Measurements from ENCODE around the gene ALDH2.

The ALDH2 gene

DNA sequence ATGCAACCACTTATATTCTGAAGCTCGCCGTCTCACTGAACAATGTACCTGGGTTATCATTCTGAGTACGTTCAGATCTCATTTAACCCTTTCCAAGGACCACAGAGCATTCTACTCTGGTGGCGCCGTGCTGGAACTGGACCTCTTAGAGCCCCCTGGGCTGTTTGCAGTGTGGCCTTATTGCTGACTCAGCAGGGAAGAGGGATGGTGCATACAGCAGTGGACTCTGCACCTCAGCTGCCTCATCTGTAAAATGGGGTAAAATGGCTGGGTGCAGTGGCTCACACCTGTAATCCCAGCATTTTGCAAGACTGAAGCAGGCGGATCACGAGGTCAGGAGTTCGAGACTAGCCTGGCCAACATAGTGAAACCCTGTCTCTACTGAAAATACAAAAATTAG lies 2.9 kb downstream of the ALDH2 start:
- DNase-seq (ENCODE audit: insufficient read length, low spot score) (no peak), FAIRE-seq (no peak)
- TF ChIP-seq POU2F2 (IDR thresholded peaks at IDR 0.05; ENCODE audit: low read depth, low read length) (no peak), POLR2A (IDR thresholded peaks at IDR 0.05; ENCODE audit: low read depth, low read length) (no peak), TAF1 (IDR thresholded peaks at IDR 0.05; ENCODE audit: low read depth, low read length) (no peak), POLR2AphosphoS5 (IDR thresholded peaks at IDR 0.05; ENCODE audit: low read depth, low read length) (no peak), SPI1 (IDR thresholded peaks at IDR 0.05; ENCODE audit: low read depth, low read length) (no peak), PAX5 (IDR thresholded peaks at IDR 0.05; ENCODE audit: insufficient read depth, low read length, severe bottlenecking) (no peak)

DNA sequence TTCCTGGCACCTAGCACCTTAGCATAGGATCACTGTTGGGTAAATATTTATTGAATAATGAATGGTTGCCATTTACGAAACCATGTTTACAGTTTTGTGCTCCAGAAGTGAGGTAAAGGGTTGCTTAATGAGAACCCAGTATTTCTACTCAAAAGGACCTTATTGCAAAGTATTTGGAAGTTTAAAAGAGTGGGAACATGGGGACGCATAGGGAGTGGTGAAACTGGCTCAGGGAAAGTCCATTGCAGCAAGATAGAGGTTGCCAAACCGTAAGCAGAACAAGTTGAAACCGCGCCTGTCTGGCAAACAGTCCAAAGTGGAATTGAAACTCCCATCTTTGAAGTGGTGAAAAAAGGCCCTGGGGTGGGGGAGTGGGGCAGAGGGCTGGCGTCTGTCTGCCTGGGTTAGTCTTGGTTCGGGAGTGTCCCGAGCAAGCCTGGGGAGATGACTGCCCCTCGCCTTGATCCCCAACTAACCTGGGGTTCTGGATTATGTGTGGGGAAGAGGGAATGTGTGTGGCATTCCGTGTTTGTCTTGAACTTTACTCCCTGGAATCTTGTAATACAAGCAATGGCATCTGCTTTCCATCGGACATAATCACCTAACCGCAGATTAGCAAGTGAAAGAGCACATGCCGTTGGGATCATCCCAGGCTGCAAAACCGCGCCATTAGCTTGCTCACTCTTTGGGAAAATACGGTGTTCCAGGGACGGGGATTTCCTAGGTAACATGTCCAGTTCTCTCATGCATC lies 7.2 kb downstream of the ALDH2 start:
- TF ChIP-seq POLR2AphosphoS5 (IDR thresholded peaks at IDR 0.05; ENCODE audit: low read depth, low read length) = no peak
- TF ChIP-seq POLR2A (IDR thresholded peaks at IDR 0.05; ENCODE audit: low read depth, low read length) = no peak
- TF ChIP-seq TAF1 (IDR thresholded peaks at IDR 0.05; ENCODE audit: low read depth, low read length) = no peak
- peak; percentile 84 for TF ChIP-seq SPI1 (IDR thresholded peaks at IDR 0.05; ENCODE audit: low read depth, low read length)
- FAIRE-seq (peak; percentile 77), DNase-seq (ENCODE audit: insufficient read length, low spot score) (no peak)

DNA sequence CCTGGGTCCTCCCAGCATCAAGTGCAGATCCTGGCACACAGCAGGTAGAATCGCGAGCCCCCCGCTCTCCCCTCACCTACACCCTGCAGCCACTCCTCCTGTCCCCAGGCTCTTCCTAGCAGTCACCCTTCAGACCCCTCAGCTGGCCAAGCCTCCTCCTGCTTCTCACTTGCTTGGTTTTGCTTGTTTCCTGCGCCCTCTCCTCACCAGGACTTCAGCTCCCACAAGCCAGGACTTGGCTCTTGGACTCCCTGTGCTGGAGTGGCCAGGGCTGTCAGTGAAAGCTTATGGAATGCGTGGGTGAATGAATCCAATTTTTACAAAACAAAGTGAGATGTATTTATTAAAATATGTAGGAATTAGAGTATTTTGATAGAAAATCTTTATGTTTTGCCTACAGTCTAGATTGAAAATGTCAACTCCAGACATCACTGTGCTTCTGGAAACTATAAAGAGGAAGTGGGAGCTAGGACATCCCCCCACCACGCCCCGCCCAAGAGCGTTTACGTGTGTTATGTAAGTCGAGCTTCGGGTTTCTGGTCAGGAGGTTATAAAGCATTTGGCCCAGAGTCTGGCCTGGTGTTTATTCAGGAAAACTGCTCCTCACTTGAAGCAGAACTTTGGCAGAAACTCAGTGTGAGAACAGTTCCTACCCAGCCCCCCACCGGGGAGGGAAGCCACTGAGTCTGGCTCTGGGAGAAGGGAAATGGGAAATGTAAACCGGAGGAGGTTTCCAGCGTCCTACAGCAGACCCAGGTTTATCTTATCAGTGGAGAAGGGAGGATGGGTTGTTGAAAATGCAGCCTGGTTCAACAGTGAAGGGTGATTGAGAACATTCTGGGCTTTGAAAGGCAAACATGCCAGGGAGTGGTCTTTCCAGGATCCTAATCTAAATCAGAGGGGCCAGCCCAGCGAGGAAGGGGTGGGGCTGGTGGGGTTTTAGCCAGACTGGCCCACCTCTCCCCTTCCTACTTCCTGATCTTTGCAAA lies 8.8 kb downstream of the ALDH2 start:
- TF ChIP-seq POU2F2 (IDR thresholded peaks at IDR 0.05; ENCODE audit: low read depth, low read length) = no peak
- TF ChIP-seq POLR2AphosphoS5 (IDR thresholded peaks at IDR 0.05; ENCODE audit: low read depth, low read length) = no peak
- peak; percentile 37; the same call in 1 of the 2 replicates for TF ChIP-seq TAF1 (IDR thresholded peaks at IDR 0.05; ENCODE audit: low read depth, low read length)
- peak; percentile 64 for TF ChIP-seq POLR2A (IDR thresholded peaks at IDR 0.05; ENCODE audit: low read depth, low read length)
- TF ChIP-seq SPI1 (IDR thresholded peaks at IDR 0.05; ENCODE audit: low read depth, low read length) = peak; percentile 99
- no peak for TF ChIP-seq PAX5 (IDR thresholded peaks at IDR 0.05; ENCODE audit: insufficient read depth, low read length, severe bottlenecking)
- DNase-seq (ENCODE audit: insufficient read length, low spot score) = peak; percentile 69
- peak; percentile 82 for FAIRE-seq

DNA sequence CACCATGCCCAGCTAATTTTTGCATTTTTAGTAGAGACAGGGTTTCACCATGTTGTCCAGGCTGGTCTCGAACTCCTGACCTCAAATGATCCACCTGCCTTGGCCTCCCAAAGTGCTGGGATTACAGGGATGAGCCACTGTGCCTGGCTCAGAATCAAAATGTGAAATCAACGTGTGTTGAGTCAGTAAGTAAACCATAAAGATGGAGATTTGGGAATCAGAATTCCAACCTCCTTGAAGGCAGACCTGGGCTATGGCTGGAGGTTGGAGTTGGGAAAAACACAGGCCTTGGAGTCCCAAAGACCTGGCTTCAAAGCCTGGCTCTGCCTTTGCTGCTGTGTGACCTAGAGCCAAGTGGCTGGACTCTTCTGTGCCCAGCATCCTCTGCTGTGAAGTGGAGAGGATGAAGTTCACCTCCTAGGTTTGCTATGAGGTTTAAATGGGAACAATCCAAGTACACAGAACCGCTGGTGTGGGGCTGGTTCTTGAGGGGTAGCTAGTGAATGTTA lies 10.2 kb downstream of the ALDH2 start:
- no peak for DNase-seq (ENCODE audit: insufficient read length, low spot score)
- FAIRE-seq = no peak

DNA sequence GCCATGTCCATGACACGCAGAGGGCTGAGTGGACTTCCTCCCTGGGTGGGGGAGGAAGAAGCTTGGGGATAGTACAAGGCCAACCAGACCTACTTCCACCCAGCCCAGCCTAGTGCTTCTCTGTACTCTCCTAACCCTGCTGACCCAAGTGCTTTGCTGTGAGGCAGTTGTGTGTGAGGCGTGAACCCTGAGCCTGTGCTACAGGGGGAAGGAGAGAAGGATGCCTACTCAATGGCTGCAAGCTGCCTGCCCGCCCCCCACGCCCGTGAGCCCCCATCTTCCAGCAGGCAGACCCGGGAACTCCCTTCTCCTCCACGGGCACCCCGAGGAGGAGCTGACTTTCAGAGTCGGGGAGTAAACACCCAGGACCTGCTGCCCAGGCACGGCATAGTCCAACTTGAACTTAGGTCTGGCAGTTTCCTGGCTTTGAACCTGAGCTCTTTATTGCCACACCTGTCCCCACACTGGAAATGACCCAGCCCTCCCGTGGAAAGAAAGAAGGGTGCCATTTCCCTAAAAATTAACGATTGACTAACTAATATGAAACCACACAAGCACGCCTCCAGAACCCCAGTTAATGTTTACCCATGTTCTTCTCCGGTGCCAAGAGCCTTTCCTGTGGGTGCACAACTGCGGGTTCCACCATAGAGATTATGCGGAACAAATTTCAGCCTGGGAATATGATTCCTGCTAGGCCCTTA lies 10.8 kb downstream of the ALDH2 start:
- FAIRE-seq (no peak), DNase-seq (ENCODE audit: insufficient read length, low spot score) (no peak)
- TF ChIP-seq SPI1 (IDR thresholded peaks at IDR 0.05; ENCODE audit: low read depth, low read length) (no peak), POLR2AphosphoS5 (IDR thresholded peaks at IDR 0.05; ENCODE audit: low read depth, low read length) (no peak), TAF1 (IDR thresholded peaks at IDR 0.05; ENCODE audit: low read depth, low read length) (no peak), POU2F2 (IDR thresholded peaks at IDR 0.05; ENCODE audit: low read depth, low read length) (no peak), POLR2A (IDR thresholded peaks at IDR 0.05; ENCODE audit: low read depth, low read length) (no peak), PAX5 (IDR thresholded peaks at IDR 0.05; ENCODE audit: insufficient read depth, low read length, severe bottlenecking) (no peak)

More for the DNA sequence above, 10.2 kb downstream of the ALDH2 start:
- no peak for TF ChIP-seq PAX5 (IDR thresholded peaks at IDR 0.05; ENCODE audit: insufficient read depth, low read length, severe bottlenecking)
- no peak for TF ChIP-seq POU2F2 (IDR thresholded peaks at IDR 0.05; ENCODE audit: low read depth, low read length)
- no peak for TF ChIP-seq SPI1 (IDR thresholded peaks at IDR 0.05; ENCODE audit: low read depth, low read length)
- no peak for TF ChIP-seq TAF1 (IDR thresholded peaks at IDR 0.05; ENCODE audit: low read depth, low read length)
- no peak for TF ChIP-seq POLR2AphosphoS5 (IDR thresholded peaks at IDR 0.05; ENCODE audit: low read depth, low read length)
- TF ChIP-seq POLR2A (IDR thresholded peaks at IDR 0.05; ENCODE audit: low read depth, low read length) = no peak

DNA sequence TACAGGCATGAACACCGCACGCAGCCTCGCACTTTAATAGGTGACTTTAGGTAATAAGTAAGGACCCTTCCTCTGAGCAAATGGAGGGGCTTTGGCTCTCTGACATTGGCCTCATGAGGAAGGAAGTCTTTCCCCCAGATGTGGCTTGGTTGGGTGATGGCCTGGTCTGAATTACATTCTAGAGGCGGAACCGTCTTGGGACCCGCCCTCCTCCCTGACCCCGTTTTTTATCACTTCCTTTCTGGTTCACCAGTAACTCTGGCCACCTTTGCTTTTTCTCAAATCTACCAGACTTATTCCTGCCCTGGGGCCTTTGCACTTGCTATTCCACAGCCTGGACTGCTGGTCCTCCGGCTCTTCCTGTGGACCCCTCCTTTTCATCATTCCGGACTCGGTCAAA lies 13.4 kb downstream of the ALDH2 start:
- DNase-seq (ENCODE audit: insufficient read length, low spot score) (no peak), FAIRE-seq (no peak)
- TF ChIP-seq PAX5 (IDR thresholded peaks at IDR 0.05; ENCODE audit: insufficient read depth, low read length, severe bottlenecking) = no peak
- TF ChIP-seq POU2F2 (IDR thresholded peaks at IDR 0.05; ENCODE audit: low read depth, low read length) = no peak
- no peak for TF ChIP-seq SPI1 (IDR thresholded peaks at IDR 0.05; ENCODE audit: low read depth, low read length)
- no peak for TF ChIP-seq TAF1 (IDR thresholded peaks at IDR 0.05; ENCODE audit: low read depth, low read length)
- TF ChIP-seq POLR2A (IDR thresholded peaks at IDR 0.05; ENCODE audit: low read depth, low read length) = no peak
- TF ChIP-seq POLR2AphosphoS5 (IDR thresholded peaks at IDR 0.05; ENCODE audit: low read depth, low read length) = no peak

DNA sequence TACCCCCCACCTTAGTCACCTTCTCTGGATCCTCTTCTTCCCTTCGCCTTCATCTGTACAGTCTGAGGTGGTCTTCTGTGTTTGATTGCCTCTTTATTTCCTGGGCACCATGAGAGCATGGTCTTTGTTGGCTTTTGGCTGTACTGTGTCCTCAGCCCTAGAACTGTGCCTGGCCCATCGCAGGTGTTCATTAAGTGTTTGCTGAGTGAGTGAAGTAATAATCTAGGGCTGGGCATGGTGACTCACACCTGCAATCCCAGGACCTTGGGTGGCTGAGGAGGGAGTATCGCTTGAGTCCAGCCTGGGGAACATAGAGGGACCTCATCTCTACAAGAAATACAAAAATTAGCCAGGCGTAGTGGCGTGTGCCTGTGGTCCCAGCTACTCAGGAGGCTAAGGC lies 13.9 kb downstream of the ALDH2 start:
- FAIRE-seq (no peak), DNase-seq (ENCODE audit: insufficient read length, low spot score) (no peak)
- TF ChIP-seq SPI1 (IDR thresholded peaks at IDR 0.05; ENCODE audit: low read depth, low read length) = no peak
- no peak for TF ChIP-seq POU2F2 (IDR thresholded peaks at IDR 0.05; ENCODE audit: low read depth, low read length)

DNA sequence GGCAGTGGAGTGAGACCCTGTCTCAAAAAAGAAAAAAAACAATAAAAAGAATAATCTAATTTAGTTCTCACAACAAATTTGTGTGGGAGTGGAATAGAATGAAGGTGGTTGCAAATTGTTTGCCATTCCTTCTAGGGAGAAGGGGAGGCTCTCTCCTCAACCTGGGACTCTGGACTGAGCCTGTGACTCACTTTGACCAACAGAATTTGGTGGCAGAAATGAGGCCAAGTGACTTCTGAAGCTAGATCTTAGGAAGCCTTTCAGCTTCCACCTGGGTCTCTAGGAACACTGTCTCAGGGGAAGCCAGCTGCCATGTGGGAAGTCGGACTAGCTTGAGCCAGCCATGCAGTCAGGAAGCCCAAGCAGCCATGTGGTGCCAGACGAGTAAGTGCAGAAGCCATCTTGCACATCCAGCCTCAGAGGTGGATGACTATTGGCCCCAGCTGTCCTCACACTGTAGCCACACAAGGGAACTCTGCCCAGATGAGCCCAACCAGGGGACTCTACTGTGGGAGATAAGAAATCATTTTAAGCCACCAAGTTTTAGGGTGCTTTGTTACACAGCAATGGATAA lies 14.4 kb downstream of the ALDH2 start:
- FAIRE-seq = no peak
- DNase-seq (ENCODE audit: insufficient read length, low spot score) = no peak
- TF ChIP-seq TAF1 (IDR thresholded peaks at IDR 0.05; ENCODE audit: low read depth, low read length) = no peak
- TF ChIP-seq POLR2AphosphoS5 (IDR thresholded peaks at IDR 0.05; ENCODE audit: low read depth, low read length) = no peak
- no peak for TF ChIP-seq POU2F2 (IDR thresholded peaks at IDR 0.05; ENCODE audit: low read depth, low read length)
- no peak for TF ChIP-seq PAX5 (IDR thresholded peaks at IDR 0.05; ENCODE audit: insufficient read depth, low read length, severe bottlenecking)
- TF ChIP-seq SPI1 (IDR thresholded peaks at IDR 0.05; ENCODE audit: low read depth, low read length) = no peak
- no peak for TF ChIP-seq POLR2A (IDR thresholded peaks at IDR 0.05; ENCODE audit: low read depth, low read length)

All from GM12891 (cell line).